Ishikawa (cell line): ENCODE data around the gene AGER.

ENCODE experiments used
- EP300 ChIP-seq: IDR thresholded peaks from 2 replicates; pipeline ENCODE4 v1.6.1; 2012; ENCODE audit warnings: borderline replicate concordance
- FOXM1 ChIP-seq: IDR thresholded peaks from 2 replicates; pipeline ENCODE4 v1.6.1; 2012; ENCODE audit warnings: low read depth, borderline replicate concordance
- TAF1 ChIP-seq: IDR thresholded peaks from 2 replicates; pipeline ENCODE4 v1.6.1; 2012; ENCODE audit warnings: low read depth, mild to moderate bottlenecking
- TEAD4 ChIP-seq: IDR thresholded peaks from 2 replicates; pipeline ENCODE4 v1.6.1; 2012
- YY1 ChIP-seq: IDR thresholded peaks from 2 replicates; pipeline ENCODE4 v1.6.1; 2012; ENCODE audit warnings: low read depth
- TF ChIP-seq, protein P1 (sequence below): IDR thresholded peaks from 2 replicates; pipeline ENCODE4 v1.6.1; 2012

DNA sequence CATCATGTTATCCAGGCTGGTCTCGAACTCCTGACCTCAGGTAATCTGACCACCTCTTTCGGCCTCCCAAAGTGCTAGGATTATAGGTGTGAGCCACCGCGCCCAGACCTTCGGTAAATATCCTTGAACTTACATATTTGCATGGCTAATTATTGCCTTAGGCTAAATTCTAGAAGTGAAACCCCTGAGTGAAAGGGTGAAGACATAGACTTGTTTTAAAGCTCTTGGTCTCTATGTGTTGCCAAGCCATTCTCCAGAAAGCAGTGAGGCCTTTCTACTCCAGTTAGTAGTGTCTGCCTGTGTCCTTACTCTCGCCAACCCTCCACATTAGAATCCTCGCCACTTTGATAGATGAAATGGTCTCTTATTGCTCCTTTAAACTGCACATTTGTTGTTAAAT is 42.4 kb upstream of the AGER start:
- no peak for TF ChIP-seq EP300
- no peak for TF ChIP-seq FOXM1
- TF ChIP-seq, protein P1, sequence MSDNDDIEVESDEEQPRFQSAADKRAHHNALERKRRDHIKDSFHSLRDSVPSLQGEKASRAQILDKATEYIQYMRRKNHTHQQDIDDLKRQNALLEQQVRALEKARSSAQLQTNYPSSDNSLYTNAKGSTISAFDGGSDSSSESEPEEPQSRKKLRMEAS, result no peak
- TF ChIP-seq TEAD4, result no peak
- no peak for TF ChIP-seq TAF1
- no peak for TF ChIP-seq YY1
